ENCODE results near the gene GGACT.

The GGACT gene

DNA sequence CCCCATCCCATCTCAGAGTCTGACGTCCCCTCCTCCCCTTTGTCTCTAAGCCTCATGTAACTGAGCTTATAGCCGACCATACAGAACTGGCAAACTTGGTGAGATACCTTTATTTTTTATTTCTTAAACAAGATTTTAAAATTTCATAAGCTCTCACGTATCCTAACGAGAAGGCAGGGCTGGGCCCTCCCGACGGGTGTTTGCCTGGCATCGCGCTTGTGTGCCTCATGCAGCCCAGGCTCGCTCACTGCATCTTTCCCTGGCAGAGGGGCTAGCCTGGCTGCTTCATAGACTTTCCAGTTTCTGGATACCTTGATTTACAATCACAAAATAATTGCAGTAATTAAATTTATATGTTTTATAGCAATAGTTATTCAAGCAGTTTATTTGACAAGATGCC, 69.0 kb downstream of the GGACT start (continued):
- TF ChIP-seq, protein P1, sequence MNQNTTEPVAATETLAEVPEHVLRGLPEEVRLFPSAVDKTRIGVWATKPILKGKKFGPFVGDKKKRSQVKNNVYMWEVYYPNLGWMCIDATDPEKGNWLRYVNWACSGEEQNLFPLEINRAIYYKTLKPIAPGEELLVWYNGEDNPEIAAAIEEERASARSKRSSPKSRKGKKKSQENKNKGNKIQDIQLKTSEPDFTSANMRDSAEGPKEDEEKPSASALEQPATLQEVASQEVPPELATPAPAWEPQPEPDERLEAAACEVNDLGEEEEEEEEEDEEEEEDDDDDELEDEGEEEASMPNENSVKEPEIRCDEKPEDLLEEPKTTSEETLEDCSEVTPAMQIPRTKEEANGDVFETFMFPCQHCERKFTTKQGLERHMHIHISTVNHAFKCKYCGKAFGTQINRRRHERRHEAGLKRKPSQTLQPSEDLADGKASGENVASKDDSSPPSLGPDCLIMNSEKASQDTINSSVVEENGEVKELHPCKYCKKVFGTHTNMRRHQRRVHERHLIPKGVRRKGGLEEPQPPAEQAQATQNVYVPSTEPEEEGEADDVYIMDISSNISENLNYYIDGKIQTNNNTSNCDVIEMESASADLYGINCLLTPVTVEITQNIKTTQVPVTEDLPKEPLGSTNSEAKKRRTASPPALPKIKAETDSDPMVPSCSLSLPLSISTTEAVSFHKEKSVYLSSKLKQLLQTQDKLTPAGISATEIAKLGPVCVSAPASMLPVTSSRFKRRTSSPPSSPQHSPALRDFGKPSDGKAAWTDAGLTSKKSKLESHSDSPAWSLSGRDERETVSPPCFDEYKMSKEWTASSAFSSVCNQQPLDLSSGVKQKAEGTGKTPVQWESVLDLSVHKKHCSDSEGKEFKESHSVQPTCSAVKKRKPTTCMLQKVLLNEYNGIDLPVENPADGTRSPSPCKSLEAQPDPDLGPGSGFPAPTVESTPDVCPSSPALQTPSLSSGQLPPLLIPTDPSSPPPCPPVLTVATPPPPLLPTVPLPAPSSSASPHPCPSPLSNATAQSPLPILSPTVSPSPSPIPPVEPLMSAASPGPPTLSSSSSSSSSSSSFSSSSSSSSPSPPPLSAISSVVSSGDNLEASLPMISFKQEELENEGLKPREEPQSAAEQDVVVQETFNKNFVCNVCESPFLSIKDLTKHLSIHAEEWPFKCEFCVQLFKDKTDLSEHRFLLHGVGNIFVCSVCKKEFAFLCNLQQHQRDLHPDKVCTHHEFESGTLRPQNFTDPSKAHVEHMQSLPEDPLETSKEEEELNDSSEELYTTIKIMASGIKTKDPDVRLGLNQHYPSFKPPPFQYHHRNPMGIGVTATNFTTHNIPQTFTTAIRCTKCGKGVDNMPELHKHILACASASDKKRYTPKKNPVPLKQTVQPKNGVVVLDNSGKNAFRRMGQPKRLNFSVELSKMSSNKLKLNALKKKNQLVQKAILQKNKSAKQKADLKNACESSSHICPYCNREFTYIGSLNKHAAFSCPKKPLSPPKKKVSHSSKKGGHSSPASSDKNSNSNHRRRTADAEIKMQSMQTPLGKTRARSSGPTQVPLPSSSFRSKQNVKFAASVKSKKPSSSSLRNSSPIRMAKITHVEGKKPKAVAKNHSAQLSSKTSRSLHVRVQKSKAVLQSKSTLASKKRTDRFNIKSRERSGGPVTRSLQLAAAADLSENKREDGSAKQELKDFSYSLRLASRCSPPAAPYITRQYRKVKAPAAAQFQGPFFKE (tag by site-specific recombination; IDR thresholded peaks at IDR 0.05; ENCODE audit: borderline replicate concordance), result no peak
- TF ChIP-seq REPIN1 (tag by site-specific recombination; IDR thresholded peaks at IDR 0.05; ENCODE audit: low read depth) (no peak), ZNF561 (tag by site-specific recombination; IDR thresholded peaks at IDR 0.05; ENCODE audit: borderline replicate concordance) (no peak), ZNF354C (tag by site-specific recombination; IDR thresholded peaks at IDR 0.05; ENCODE audit: borderline replicate concordance, low read depth) (no peak), RBAK (tag by site-specific recombination; IDR thresholded peaks at IDR 0.05) (no peak), ZNF548 (tag by site-specific recombination; IDR thresholded peaks at IDR 0.05) (no peak), ZFP69B (tag by site-specific recombination; IDR thresholded peaks at IDR 0.05) (no peak), ZNF404 (tag by site-specific recombination; IDR thresholded peaks at IDR 0.05) (no peak), ZNF677 (tag by site-specific recombination; IDR thresholded peaks at IDR 0.05) (no peak), MZF1 (tag by site-specific recombination; IDR thresholded peaks at IDR 0.05; ENCODE audit: borderline replicate concordance) (no peak), ZNF776 (tag by site-specific recombination; IDR thresholded peaks at IDR 0.05; ENCODE audit: borderline replicate concordance) (no peak)
- TF ChIP-seq, protein P2, sequence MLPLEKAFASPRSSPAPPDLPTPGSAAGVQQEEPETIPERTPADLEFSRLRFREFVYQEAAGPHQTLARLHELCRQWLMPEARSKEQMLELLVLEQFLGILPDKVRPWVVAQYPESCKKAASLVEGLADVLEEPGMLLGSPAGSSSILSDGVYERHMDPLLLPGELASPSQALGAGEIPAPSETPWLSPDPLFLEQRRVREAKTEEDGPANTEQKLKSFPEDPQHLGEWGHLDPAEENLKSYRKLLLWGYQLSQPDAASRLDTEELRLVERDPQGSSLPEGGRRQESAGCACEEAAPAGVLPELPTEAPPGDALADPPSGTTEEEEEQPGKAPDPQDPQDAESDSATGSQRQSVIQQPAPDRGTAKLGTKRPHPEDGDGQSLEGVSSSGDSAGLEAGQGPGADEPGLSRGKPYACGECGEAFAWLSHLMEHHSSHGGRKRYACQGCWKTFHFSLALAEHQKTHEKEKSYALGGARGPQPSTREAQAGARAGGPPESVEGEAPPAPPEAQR (tag by site-specific recombination; IDR thresholded peaks at IDR 0.05), result no peak
- TF ChIP-seq, protein P3, sequence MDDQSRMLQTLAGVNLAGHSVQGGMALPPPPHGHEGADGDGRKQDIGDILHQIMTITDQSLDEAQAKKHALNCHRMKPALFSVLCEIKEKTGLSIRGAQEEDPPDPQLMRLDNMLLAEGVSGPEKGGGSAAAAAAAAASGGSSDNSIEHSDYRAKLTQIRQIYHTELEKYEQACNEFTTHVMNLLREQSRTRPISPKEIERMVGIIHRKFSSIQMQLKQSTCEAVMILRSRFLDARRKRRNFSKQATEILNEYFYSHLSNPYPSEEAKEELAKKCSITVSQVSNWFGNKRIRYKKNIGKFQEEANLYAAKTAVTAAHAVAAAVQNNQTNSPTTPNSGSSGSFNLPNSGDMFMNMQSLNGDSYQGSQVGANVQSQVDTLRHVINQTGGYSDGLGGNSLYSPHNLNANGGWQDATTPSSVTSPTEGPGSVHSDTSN (CRISPR knock-in tag; IDR thresholded peaks at IDR 0.05), result no peak

DNA sequence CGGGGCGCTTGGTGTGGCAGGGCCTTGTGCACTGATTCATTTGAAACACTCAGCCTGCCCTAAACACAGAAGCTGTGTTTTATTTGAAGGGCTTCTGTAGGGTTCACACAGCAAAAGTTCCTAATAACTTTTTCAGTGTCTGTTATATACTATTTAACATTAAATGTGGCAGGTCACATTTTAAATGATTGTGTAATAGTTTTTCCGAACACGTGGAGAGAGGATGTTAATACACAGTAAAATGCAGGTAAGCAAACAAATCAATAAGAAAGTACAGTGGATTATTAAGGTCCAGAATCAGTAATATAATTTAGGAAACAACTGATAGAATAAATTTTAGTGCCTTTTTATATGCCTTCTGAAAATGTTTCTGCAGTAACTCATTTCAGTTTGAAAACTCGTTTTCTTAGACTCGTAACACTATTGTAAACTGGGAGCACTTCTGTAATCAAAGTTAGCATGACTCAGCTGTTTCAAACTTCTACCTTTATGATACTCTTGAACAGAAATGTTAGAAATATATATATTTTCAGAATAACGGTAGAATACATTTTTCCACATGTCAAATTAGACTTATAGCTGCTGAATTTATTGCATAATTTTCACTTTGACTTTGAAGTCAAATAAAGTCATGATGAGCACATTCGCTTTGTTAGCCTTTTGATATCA, 70.1 kb downstream of the GGACT start:
- Histone ChIP-seq H3K27ac (ENCODE audit: extremely low read depth, low read depth, low read length) (no peak overlapping the region), H3K36me3 (ENCODE audit: control insufficient read depth in 2 of 2, insufficient read depth in 1 of 2, low read length in 2 of 2) (no peaks in the 10 kb centered on the region), H3K4me1 (ENCODE audit: control insufficient read depth, insufficient read depth, low read length) (no peaks in the 10 kb centered on the region), H3K4me3 (ENCODE audit: low read depth, low read length) (no peak overlapping the region), H3K9me3 (ENCODE audit: control insufficient read depth, insufficient read depth, low read depth, low read length) (no peaks in the 10 kb centered on the region)
- POLR2A ChIA-PET, result no interaction called here
- TF ChIP-seq GLI2 (tag by site-specific recombination; IDR thresholded peaks at IDR 0.05; ENCODE audit: borderline replicate concordance, low read depth) (no peak), ZFP69B (tag by site-specific recombination; IDR thresholded peaks at IDR 0.05) (no peak), ZNF350 (tag by site-specific recombination; IDR thresholded peaks at IDR 0.05) (no peak), RBAK (tag by site-specific recombination; IDR thresholded peaks at IDR 0.05) (no peak), ZNF292 (tag by site-specific recombination; IDR thresholded peaks at IDR 0.05; ENCODE audit: borderline replicate concordance, low read depth) (no peak), ZNF747 (tag by site-specific recombination; IDR thresholded peaks at IDR 0.05) (no peak)
- CTCF ChIA-PET, result no interaction called here
